WI38 (cell line): Measurements from ENCODE around the gene CFAP69.

Experiments used
- H3K4me3 ChIP-seq: 2 replicates; pipeline ENCODE4 v1.5.1; 2011; ENCODE audit warnings: low read depth, mild to moderate bottlenecking, control low read depth, low read length
- CTCF ChIP-seq: IDR thresholded peaks from 2 replicates; pipeline ENCODE4 v1.5.1; 2012; ENCODE audit warnings: low read depth, mild to moderate bottlenecking, control low read depth, low read length

CFAP69 gene

GRCh38 chr7:90222811-90223725 lies 21.9 kb upstream of the CFAP69 start:
- no peak for TF ChIP-seq CTCF

GRCh38 chr7:90224195-90224594 lies 20.8 kb upstream of the CFAP69 start:
- no peak for TF ChIP-seq CTCF
- H3K4me3 ChIP-seq: no peak overlapping the region

More at GRCh38 chr7:90222811-90223725, 21.9 kb upstream of the CFAP69 start:
- no peak overlapping the region for H3K4me3 ChIP-seq

GRCh38 chr7:90225181-90225580 lies 19.8 kb upstream of the CFAP69 start:
- no peak for TF ChIP-seq CTCF
- H3K4me3 ChIP-seq: no peak overlapping the region

- no peak overlapping the region for H3K4me3 ChIP-seq
- TF ChIP-seq CTCF: no peak
These were observed 19.4 kb upstream of the CFAP69 start for GRCh38 chr7:90225601-90226000.

- no peak overlapping the region for H3K4me3 ChIP-seq
- no peak for TF ChIP-seq CTCF
These were observed 17.7 kb upstream of the CFAP69 start for GRCh38 chr7:90227259-90227658.

- TF ChIP-seq CTCF: no peak
- no peak overlapping the region for H3K4me3 ChIP-seq
These were observed 15.3 kb upstream of the CFAP69 start for GRCh38 chr7:90229682-90230081.

GRCh38 chr7:90230834-90231233 lies 14.1 kb upstream of the CFAP69 start:
- H3K4me3 ChIP-seq: no peak overlapping the region
- no peak for TF ChIP-seq CTCF
